Neural progenitor cell (in vitro differentiated cells): Measurements from ENCODE around the gene AP2A1. TPM values are rescaled to one million over a fixed set of nuclear protein-coding genes. Genes with fewer than 3 reads are reported as not detected.

Experiments used
- DNase-seq: peaks from one replicate; pipeline ENCODE4 v3.0.0-alpha.2; 2016; ENCODE audit warnings: low spot score
- H2AFZ ChIP-seq: fragments of 200-600 bp; sonication (generic); replicated peaks from 2 replicates; pipeline ENCODE4 v1.6.1; 2016; ENCODE audit warnings: antibody characterized with exemption
- H3F3A ChIP-seq: fragments of 200-600 bp; sonication (generic); 2 replicates; pipeline ENCODE4 v1.6.1; 2016; ENCODE audit warnings: antibody characterized with exemption, low read depth
- H3K27ac ChIP-seq: fragments of 200-600 bp; sonication (generic); 2 replicates; pipeline ENCODE4 v1.5.1; 2016; ENCODE audit warnings: mild to moderate bottlenecking
- H3K27me3 ChIP-seq: fragments of 200-600 bp; sonication (generic); 2 replicates; pipeline ENCODE4 v1.6.1; 2016; ENCODE audit warnings: mild to moderate bottlenecking, moderate library complexity
- H3K36me3 ChIP-seq: fragments of 200-600 bp; sonication (generic); 2 replicates; pipeline ENCODE4 v1.5.1; 2016
- H3K4me1 ChIP-seq: fragments of 200-600 bp; sonication (generic); 2 replicates; pipeline ENCODE4 v1.6.1; 2016; ENCODE audit warnings: mixed run types
- H3K4me2 ChIP-seq: fragments of 200-600 bp; sonication (generic); 2 replicates; pipeline ENCODE4 v1.6.1; 2016
- H3K4me3 ChIP-seq: fragments of 200-600 bp; sonication (generic); 2 replicates; pipeline ENCODE4 v1.5.1; 2016
- H3K79me2 ChIP-seq: fragments of 200-600 bp; sonication (generic); 2 replicates; pipeline ENCODE4 v1.6.1; 2016; ENCODE audit warnings: low read depth
- H3K9ac ChIP-seq: fragments of 200-600 bp; sonication (generic); 2 replicates; pipeline ENCODE4 v1.6.1; 2016
- H3K9me3 ChIP-seq: fragments of 200-600 bp; sonication (generic); 2 replicates; pipeline ENCODE4 v1.5.1; 2016; ENCODE audit warnings: low read depth
- H4K20me1 ChIP-seq: fragments of 200-600 bp; sonication (generic); 2 replicates; pipeline ENCODE4 v1.6.1; 2016; ENCODE audit warnings: low read depth
- H3K27ac Mint-ChIP-seq: 3 replicates; pipeline ENCODE4 v1.8.0; 2021; ENCODE audit warnings: mixed read lengths
- H3K27me3 Mint-ChIP-seq: 2 replicates; pipeline ENCODE4 v1.8.0; 2022; ENCODE audit warnings: low read depth, mild to moderate bottlenecking, inconsistent platforms, moderate library complexity, mixed read lengths; ENCODE audit not compliant: insufficient read depth
- H3K36me3 Mint-ChIP-seq: 3 replicates; pipeline ENCODE4 v1.8.0; 2021; ENCODE audit warnings: mixed read lengths
- H3K4me1 Mint-ChIP-seq: 3 replicates; pipeline ENCODE4 v1.8.0; 2021; ENCODE audit warnings: mixed read lengths
- H3K4me3 Mint-ChIP-seq: 3 replicates; pipeline ENCODE4 v1.8.0; 2021; ENCODE audit warnings: mild to moderate bottlenecking, moderate library complexity, mixed read lengths
- H3K9me3 Mint-ChIP-seq: 3 replicates; pipeline ENCODE4 v1.8.0; 2020; ENCODE audit warnings: mixed read lengths
- EZH2 ChIP-seq: fragments of 200-600 bp; sonication (generic); IDR thresholded peaks from 2 replicates; pipeline ENCODE4 v1.6.1; 2017; ENCODE audit warnings: antibody characterized with exemption, mild to moderate bottlenecking, moderate library complexity
- EZH2phosphoT487 ChIP-seq: fragments of 200-600 bp; sonication (generic); IDR thresholded peaks from 2 replicates; pipeline ENCODE4 v1.6.1; 2017; ENCODE audit warnings: antibody characterized with exemption
- total RNA-seq: library from RNA; depleted of rRNA; stranded (reverse); fragments of >200 nt; gene quantifications from 2 replicates; pipeline ENCODE4 v1.2.3, GENCODE V29; 2015; ENCODE audit warnings: low replicate concordance
- TF ChIP-seq, protein P1 (sequence below): fragments of 200-600 bp; sonication (generic); IDR thresholded peaks from 2 replicates; pipeline ENCODE4 v1.5.1; 2017; ENCODE audit warnings: antibody characterized with exemption, mild to moderate bottlenecking

The AP2A1 gene
- total RNA-seq, 1 donor from 2014 or later = 61.6 TPM

- peaks cover 28% of the 10 kb centered on the region for H3K4me1 Mint-ChIP-seq
- peaks cover 6% of the 10 kb centered on the region for H3K27me3 Mint-ChIP-seq
- DNase-seq = no peak
- H3K27ac ChIP-seq = no peak overlapping the region
- H3K36me3 Mint-ChIP-seq = no peaks in the 10 kb centered on the region
- H2AFZ ChIP-seq = peak overlapping the region; percentile 57
- no peaks in the 10 kb centered on the region for H3K79me2 ChIP-seq
- TF ChIP-seq, protein P1, sequence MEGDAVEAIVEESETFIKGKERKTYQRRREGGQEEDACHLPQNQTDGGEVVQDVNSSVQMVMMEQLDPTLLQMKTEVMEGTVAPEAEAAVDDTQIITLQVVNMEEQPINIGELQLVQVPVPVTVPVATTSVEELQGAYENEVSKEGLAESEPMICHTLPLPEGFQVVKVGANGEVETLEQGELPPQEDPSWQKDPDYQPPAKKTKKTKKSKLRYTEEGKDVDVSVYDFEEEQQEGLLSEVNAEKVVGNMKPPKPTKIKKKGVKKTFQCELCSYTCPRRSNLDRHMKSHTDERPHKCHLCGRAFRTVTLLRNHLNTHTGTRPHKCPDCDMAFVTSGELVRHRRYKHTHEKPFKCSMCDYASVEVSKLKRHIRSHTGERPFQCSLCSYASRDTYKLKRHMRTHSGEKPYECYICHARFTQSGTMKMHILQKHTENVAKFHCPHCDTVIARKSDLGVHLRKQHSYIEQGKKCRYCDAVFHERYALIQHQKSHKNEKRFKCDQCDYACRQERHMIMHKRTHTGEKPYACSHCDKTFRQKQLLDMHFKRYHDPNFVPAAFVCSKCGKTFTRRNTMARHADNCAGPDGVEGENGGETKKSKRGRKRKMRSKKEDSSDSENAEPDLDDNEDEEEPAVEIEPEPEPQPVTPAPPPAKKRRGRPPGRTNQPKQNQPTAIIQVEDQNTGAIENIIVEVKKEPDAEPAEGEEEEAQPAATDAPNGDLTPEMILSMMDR = no peak
- no peak overlapping the region for H3K9ac ChIP-seq
- H3K4me1 ChIP-seq = peaks cover 4% of the 10 kb centered on the region
- H3K4me3 Mint-ChIP-seq = no peak overlapping the region
- no peak overlapping the region for H3K27ac Mint-ChIP-seq
- H3K9me3 Mint-ChIP-seq = no peaks in the 10 kb centered on the region
- H3K9me3 ChIP-seq = no peaks in the 10 kb centered on the region
- no peaks in the 10 kb centered on the region for H3K27me3 ChIP-seq
- no peak overlapping the region for H3K4me2 ChIP-seq
- H3F3A ChIP-seq = peaks cover 12% of the 10 kb centered on the region
- no peaks in the 10 kb centered on the region for H4K20me1 ChIP-seq
- no peaks in the 10 kb centered on the region for H3K36me3 ChIP-seq
- no peak overlapping the region for H3K4me3 ChIP-seq
Observed at GRCh38 chr19:49761625-49762311, 5.0 kb upstream of the AP2A1 start.

GRCh38 chr19:49763230-49763629, 3.6 kb upstream of the AP2A1 start, which contains the start of gene TSKS:
TSKS (minus strand) TSS chr19:49763306; CDS start chr19:49763247, 59 bp downstream.
- DNase-seq = no peak
- peaks cover 6% of the 10 kb centered on the region for H3K27me3 Mint-ChIP-seq
- no peaks in the 10 kb centered on the region for H3K9me3 Mint-ChIP-seq
- H3K27me3 ChIP-seq = no peaks in the 10 kb centered on the region
- H3K4me3 Mint-ChIP-seq = no peak within 1 kb of the TSS
- H3K4me2 ChIP-seq = no peak within 1 kb of the TSS
- H3K27ac ChIP-seq = no peak within 1 kb of the TSS
- H4K20me1 ChIP-seq = no peaks in the 10 kb centered on the region
- no peak within 1 kb of the TSS for H3K9ac ChIP-seq
- H3K36me3 Mint-ChIP-seq = no peaks in the 10 kb centered on the region
- no peaks in the 10 kb centered on the region for H3K9me3 ChIP-seq
- H3F3A ChIP-seq = peaks cover 12% of the 10 kb centered on the region
- H3K36me3 ChIP-seq = no peaks in the 10 kb centered on the region
- H3K4me1 Mint-ChIP-seq = peaks cover 34% of the 10 kb centered on the region
- H3K27ac Mint-ChIP-seq = peak within 1 kb of the TSS; percentile 36
- H3K4me1 ChIP-seq = peaks cover 9% of the 10 kb centered on the region
- H2AFZ ChIP-seq = peak within 1 kb of the TSS; percentile 40
- H3K4me3 ChIP-seq = no peak within 1 kb of the TSS
- H3K79me2 ChIP-seq = peaks cover 13% of the 10 kb centered on the region
- TF ChIP-seq EZH2phosphoT487 (no peak), EZH2 (no peak)
- TF ChIP-seq, protein P1 = no peak

DNA sequence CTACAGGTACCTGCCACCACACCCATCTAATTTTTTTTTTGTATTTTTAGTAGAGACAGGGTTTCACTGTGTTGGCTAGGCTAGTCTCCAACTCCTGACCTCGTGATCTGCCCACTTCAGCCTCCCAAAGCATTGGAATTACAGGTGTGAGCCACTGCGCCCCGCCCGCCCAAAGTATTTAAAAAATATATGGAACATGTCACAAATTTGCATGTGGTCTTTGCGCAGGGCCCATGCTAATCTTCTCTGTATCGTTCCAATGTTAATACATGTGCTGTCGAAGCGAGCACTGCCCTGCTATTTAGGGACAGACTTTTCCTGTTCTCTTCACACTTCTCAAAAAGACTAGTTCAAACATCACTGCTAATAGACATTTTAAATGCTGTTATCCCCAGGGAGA, 2.5 kb upstream of the AP2A1 start:
- Mint-ChIP-seq H3K27me3 (peaks cover 6% of the 10 kb centered on the region), H3K9me3 (no peaks in the 10 kb centered on the region), H3K4me1 (peaks cover 34% of the 10 kb centered on the region), H3K4me3 (peak overlapping the region; percentile 71), H3K36me3 (no peaks in the 10 kb centered on the region), H3K27ac (peak overlapping the region; percentile 93)
- Histone ChIP-seq H3K27me3 (no peaks in the 10 kb centered on the region), H3K27ac (no peak overlapping the region), H3F3A (peaks cover 12% of the 10 kb centered on the region), H3K79me2 (peaks cover 24% of the 10 kb centered on the region), H4K20me1 (no peaks in the 10 kb centered on the region), H3K36me3 (no peaks in the 10 kb centered on the region), H3K4me1 (peaks cover 11% of the 10 kb centered on the region), H3K4me2 (no peak overlapping the region), H3K4me3 (no peak overlapping the region), H3K9ac (no peak overlapping the region), H2AFZ (no peak overlapping the region), H3K9me3 (no peaks in the 10 kb centered on the region)
- TF ChIP-seq, protein P1 = no peak
- TF ChIP-seq EZH2phosphoT487 = no peak
- no peak for TF ChIP-seq EZH2
- no peak for DNase-seq
